ENCODE results near the gene WDR86.

DNA sequence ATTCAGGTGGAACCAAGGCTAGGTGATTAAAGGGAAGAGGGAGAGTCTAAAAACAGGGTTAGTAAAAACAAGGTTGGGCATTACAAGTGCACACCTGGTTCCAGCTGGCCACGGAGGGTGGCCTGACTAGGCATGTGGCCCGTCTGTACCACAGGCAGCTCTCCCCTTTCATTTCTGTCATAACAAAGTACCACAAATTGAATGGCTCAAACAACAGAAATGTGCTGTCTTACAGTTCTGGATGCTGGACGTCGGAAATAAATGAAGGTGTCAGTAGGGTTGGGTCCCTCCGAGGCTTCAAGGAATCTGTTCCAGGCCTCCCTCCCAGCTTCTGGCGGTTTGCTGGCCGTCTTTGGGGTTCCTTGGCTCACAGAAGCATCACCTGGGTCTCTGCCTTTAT is 13.4 kb upstream of the WDR86 start:
- no peak for TF ChIP-seq CTCF (conservative IDR thresholded peaks at IDR 0.05; ENCODE audit: low read depth, low read length)
- TF ChIP-seq POLR2A (IDR thresholded peaks at IDR 0.05; ENCODE audit: low read depth, low read length): no peak
- TF ChIP-seq RCOR1 (IDR thresholded peaks at IDR 0.05; ENCODE audit: insufficient replicate concordance, low read length): no peak
- no peak for TF ChIP-seq RAD21 (IDR thresholded peaks at IDR 0.05; ENCODE audit: low read length)
- no peak for TF ChIP-seq MAFK (IDR thresholded peaks at IDR 0.05; ENCODE audit: low read depth, low read length)
- TF ChIP-seq NFE2L2 (IDR thresholded peaks at IDR 0.05; ENCODE audit: low read depth, low read length): no peak
- TF ChIP-seq CEBPB (IDR thresholded peaks at IDR 0.05; ENCODE audit: low read depth, low read length): no peak
- TF ChIP-seq, protein P1, sequence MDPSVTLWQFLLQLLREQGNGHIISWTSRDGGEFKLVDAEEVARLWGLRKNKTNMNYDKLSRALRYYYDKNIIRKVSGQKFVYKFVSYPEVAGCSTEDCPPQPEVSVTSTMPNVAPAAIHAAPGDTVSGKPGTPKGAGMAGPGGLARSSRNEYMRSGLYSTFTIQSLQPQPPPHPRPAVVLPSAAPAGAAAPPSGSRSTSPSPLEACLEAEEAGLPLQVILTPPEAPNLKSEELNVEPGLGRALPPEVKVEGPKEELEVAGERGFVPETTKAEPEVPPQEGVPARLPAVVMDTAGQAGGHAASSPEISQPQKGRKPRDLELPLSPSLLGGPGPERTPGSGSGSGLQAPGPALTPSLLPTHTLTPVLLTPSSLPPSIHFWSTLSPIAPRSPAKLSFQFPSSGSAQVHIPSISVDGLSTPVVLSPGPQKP (IDR thresholded peaks at IDR 0.05; ENCODE audit: borderline replicate concordance, low read depth, low read length): no peak
- TF ChIP-seq CHD1 (IDR thresholded peaks at IDR 0.05; ENCODE audit: low read depth, low read length): no peak
- no peak for TF ChIP-seq FOS (IDR thresholded peaks at IDR 0.05; ENCODE audit: low read depth, low read length)
